GM19351 (cell line): ENCODE measurements around the gene ALDH3B2.
"Not testable (repeated sequence)": the region's sequence is repeated elsewhere in the genome, so short reads cannot be mapped to it uniquely, and the experiment has no call there.

ENCODE experiments used
- ATAC-seq: cut with Tn5 transposase; IDR thresholded peaks from one replicate; pipeline ENCODE4 v1.9.1; 2021; ENCODE audit warnings: mild to moderate bottlenecking, moderate library complexity; ENCODE audit not compliant: unreplicated experiment

The ALDH3B2 gene

GRCh38 chr11:67662835-67663531 is 11.4 kb downstream of the ALDH3B2 start:
- no peak for ATAC-seq

GRCh38 chr11:67662142-67662834 is 12.1 kb downstream of the ALDH3B2 start:
- ATAC-seq, result no peak

- not testable (repeated sequence) for ATAC-seq
Observed at GRCh38 chr11:67660752-67661151, 13.7 kb downstream of the ALDH3B2 start.

GRCh38 chr11:67659651-67660165 is 14.7 kb downstream of the ALDH3B2 start:
- not testable (repeated sequence) for ATAC-seq

DNA sequence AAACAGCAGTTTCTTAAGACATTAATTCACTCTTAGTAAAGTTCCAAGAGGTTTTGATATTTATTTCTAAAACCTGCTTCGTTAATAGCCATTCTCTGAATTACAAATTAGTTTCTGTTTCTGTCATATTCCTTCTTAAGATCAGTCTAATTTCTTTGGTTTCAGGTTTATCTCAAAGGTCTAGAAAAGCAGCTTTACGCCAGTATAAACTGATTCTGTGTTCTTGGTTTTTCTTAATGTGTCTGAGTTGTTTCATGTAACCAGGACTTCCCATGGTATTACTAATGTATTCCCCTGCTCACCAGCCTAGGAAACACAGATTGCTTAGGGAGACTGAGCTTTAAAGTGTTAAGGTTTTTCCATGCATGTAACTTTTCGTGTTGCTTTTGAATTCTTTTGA is 17.1 kb downstream of the ALDH3B2 start:
- no peak for ATAC-seq

- no peak for ATAC-seq
Observed at GRCh38 chr11:67656278-67656922, 18.0 kb downstream of the ALDH3B2 start.

- no peak for ATAC-seq
Observed at GRCh38 chr11:67654225-67654624, 20.2 kb downstream of the ALDH3B2 start.

DNA sequence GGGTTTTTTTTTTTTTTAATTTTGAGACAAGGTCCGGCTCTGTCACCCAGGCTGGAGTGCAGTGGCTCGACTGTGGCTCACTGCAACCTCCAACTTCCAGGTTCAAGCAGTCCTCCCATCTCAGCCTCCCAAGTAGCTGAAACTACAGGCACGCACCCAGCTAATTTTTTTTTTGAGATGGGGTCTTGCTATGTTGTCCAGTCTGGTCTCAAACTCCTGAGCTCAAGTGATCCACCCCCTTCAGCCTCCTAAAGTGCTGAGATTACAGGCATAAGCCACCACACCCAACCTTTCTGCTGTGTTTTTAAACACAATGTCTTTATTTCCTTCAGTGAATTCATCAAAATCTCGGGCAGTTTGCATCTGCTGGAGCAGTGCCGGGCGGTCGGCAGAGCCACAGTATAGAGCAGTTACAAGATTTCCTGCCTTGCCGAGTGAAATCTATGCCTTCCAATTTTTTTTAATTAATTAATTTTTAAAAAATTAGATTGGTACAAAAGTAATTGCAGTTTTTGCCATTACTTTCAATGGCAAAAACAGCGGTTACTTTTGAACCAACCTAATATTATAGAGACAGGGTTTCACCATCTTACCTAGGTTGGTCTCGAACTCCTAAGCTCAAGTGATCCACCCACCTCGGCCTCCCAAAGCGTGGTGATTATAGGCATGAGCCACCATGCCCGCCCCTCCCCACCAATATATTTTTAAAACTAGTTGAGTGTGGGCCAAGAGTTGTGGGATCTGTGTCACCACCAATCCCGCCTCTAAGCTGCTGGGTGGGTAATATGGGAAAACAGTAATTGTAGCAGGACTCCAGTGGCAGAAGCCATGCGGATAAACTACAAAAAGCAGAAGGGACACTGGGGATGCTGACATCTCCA is 21.2 kb downstream of the ALDH3B2 start:
- no peak for ATAC-seq

DNA sequence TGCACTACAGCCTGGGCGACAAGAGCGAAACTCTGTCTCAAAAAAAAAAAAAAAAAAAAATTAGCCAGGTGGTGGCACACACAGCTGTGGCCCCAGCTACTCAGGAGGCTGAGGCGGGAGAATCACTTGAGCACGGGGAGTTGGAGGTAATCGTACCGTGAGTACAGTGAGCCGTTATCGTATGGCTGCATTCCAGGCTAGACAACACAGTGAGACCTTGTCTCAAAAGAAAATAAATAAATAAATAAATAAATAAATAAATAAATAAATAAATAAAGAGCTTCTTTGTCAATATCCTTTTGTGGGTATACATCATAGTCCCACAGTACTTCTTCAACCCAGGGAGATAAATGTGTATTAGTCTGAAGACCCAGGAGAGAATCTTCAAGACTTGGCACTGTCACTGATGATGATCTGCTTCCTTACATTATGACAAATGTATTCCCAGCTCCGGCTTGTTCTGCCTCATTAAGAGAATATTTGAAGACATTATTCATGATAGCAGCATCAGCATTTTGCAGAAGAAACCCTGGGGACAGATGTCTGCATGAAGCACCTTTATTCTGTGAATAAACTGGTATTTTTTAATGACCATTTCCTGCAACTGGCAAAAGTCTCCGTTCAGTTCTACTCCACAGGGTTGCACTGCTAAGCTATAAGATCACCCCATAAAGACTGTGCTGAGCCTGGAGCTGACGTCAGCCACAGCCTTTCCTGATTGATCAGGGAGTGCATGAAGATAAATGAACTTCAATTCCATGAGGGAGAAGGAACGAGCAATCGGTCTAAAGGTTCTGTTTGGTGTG is 22.2 kb downstream of the ALDH3B2 start:
- no peak for ATAC-seq

GRCh38 chr11:67649634-67650510 is 24.6 kb downstream of the ALDH3B2 start:
- no peak for ATAC-seq

- ATAC-seq, result no peak
Observed at GRCh38 chr11:67648796-67649613, 25.4 kb downstream of the ALDH3B2 start.

DNA sequence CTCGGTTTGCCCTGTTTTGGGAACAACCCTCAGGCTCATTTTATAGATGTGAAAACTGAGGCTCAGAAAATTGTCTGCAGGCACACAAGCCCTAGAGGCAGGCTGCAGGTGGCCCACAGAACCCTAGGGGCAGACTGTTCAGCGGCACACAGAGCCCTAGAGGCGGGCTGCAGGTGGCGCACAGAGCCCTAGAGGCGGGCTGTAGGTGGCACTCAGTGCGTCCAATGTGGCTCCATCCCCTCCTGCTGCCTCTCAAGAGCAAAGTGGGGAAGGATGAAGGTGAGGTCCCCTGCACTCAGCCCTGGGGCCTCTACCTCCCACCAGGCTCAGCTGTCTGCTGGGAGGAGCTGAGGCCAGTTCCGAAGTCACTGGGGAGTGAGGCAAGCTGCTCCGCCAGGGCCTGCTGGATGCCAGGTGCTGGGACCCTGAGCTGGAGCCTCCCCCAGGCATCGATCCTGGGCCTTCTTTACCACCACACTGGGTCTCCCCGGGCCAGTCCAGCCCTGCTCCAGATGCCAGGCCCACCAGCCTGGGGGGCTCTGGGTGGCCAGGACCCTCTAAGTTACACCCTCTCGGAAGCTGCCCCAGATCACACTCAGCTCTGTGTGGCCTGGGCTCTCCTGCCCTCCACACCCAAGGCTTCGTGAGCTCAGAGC is 26.2 kb downstream of the ALDH3B2 start:
- ATAC-seq, result peak; percentile 51

DNA sequence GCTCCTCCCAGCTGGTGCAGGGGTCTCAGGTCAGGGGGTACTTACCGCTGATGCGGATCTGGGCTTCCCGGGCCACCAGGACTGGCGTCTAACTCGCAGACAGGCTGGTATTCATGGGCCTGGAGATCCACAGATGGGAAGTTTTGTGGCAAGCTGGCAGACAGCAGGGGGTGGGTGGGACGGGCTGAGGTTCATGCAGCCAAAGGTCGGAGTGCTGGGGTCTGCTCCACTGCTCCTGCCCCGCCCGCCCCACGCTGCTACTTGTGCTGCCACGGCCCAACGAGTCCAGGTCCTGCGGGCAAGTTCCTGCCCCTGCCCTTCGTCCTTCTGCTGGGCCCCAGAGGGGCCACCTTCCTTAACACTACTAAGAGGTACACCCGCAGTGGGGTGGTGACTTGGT is 27.0 kb downstream of the ALDH3B2 start:
- no peak for ATAC-seq

DNA sequence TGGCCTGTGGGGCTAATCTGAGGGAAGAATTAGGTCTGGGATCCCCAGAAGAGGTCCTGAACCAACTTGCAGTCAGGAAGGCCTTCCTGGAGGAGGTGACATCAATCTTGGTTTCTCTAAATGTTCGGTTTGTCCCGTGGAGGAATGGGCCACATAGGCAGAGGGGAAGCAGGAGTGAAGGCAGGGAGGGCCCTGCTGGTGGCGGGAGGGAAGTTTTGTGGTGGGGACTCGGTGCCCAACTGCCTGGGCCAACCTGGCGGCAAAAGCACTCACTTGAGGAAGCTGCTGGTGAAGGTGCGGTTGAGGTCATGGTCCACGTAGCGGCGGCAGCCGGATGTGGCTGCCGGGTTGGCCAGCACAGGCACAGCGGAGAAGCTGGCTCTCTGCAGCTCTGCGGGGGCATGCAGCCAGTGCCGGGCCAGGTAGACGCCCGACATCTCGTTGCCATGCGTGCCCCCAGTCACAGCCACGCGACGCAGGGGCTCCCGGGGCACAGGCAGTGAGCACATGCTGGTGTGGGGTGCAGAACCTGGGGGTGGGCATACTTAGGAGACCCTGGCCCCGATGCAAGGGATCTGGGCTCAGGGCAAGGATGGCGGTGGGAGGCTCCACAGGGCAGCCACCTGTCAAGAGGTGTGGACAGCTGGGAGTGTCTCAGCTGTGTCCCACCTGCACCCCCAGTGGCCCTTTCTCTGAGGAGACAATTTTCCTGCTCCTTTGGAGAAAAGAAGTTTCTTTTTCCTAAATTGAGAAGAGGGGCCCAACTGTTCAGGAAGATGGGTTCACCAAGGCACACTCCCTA is 27.7 kb downstream of the ALDH3B2 start:
- ATAC-seq, result no peak

GRCh38 chr11:67645521-67646461 is 28.6 kb downstream of the ALDH3B2 start:
- no peak for ATAC-seq
